ENCODE results near the gene PRRG3.

Gene PRRG3

GRCh38 chrX:151714362-151714761 lies 19.1 kb downstream of the PRRG3 start:
- Mint-ChIP-seq H3K36me3 (ENCODE audit: low read depth) (no peaks in the 10 kb centered on the region), H3K27me3 (peaks cover 5% of the 10 kb centered on the region), H3K9me3 (no peaks in the 10 kb centered on the region), H3K27ac (no peak overlapping the region), H3K4me3 (no peak overlapping the region), H3K4me1 (ENCODE audit: low read depth) (no peaks in the 10 kb centered on the region)
- intact Hi-C loops (cut with micrococcal nuclease), result loop anchor here (5.0 kb wide), 1 partner anchor 918 kb away; no protein-coding TSS in a partner anchor

DNA sequence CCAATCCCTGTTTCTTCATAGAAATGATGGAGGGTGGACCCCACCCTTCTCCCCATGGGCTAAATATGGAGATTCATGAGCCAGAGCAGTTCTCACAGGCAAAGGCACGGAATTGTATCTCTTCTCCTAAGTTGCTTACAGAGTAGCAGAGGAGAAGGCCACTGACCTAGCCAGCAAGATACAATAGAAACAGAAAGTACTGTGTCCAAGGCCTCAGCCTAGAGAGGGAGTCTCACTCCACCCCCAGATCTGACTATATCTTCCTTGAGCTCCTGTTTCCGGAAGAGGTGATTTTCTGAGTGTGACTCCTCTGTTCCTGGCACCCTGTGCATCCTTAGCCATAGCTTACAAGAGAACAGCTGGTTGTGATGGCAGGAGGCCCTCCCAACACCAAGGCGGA lies 20.5 kb downstream of the PRRG3 start, which contains the start of gene FATE1:
TSS of gene FATE1 (plus strand) at position 284 of the 400 bp plus-strand sequence. CDS start at position 369, 85 bp downstream.
- intact Hi-C loops (cut with micrococcal nuclease), result no loop called here
- H3K27ac Mint-ChIP-seq, result no peak within 1 kb of the TSS
- peaks cover 5% of the 10 kb centered on the region for H3K27me3 Mint-ChIP-seq
- no peaks in the 10 kb centered on the region for H3K4me1 Mint-ChIP-seq (ENCODE audit: low read depth)
- no peak within 1 kb of the TSS for H3K4me3 Mint-ChIP-seq
- H3K36me3 Mint-ChIP-seq (ENCODE audit: low read depth), result no peaks in the 10 kb centered on the region
- H3K9me3 Mint-ChIP-seq, result no peaks in the 10 kb centered on the region

DNA sequence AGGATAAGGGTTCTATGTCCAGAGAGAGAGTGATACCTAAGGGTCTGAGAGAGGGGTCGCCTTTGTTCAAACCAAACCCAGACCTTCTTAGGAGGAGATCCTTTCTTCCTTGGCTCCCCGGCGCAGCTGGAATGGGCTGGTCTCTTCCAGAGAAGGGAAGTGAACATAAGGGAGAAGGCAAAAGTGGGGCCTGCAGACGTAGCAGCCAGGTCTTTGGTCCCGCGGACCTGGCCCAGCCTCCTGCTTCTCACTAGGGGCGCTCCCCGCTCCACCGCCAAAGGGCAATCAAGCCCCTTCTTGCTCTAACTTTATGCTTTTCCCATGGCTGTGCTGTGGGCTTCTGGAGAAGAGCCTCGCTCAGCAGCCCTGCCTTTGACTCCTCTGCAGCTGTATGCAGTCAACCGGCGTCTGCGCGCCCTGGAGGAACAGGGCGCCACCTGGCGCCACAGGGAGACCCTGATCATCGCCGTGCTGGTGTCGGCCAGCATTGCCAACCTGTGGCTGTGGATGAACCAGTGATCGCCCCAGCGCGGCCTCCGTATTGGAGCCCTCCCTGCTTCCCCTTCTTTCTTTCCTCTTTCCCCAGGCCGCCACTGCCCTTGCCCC lies 27.1 kb downstream of the PRRG3 start:
- no peaks in the 10 kb centered on the region for H3K9me3 Mint-ChIP-seq
- H3K4me1 Mint-ChIP-seq (ENCODE audit: low read depth), result peaks cover 6% of the 10 kb centered on the region
- no peak overlapping the region for H3K27ac Mint-ChIP-seq
- intact Hi-C loops (cut with micrococcal nuclease), result no loop called here
- H3K36me3 Mint-ChIP-seq (ENCODE audit: low read depth), result no peaks in the 10 kb centered on the region
- peaks cover 3% of the 10 kb centered on the region for H3K27me3 Mint-ChIP-seq
- no peak overlapping the region for H3K4me3 Mint-ChIP-seq

DNA sequence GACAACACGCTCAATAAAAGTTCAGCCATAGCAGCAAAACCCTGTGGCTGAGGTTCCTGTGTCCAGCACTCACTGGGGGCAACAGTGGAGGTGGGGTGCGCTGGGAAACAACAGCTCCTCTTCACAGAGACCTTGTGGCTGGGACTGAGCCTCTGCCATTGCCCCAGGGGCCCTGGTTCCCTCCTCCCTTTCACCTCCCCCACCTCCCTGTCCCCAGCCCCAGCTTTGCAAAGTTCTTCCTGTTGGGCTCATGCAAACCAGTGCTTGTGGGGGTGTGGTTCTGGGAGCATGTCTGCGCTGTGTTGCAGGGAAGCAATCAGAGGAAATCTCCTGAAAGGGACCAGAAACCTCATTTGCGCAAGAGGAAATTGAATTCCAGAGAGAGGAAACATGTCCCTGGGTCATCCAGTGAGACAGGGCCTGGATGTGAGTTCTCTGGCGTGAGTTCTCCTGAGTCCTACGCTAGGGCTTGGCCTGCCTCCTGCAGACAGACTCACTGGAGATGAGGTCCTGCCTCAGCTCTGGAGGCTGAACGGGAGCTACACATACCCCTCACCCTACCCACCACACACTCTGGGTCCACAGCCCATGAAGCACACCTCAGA lies 28.0 kb downstream of the PRRG3 start:
- peaks cover 6% of the 10 kb centered on the region for H3K4me1 Mint-ChIP-seq (ENCODE audit: low read depth)
- no peaks in the 10 kb centered on the region for H3K36me3 Mint-ChIP-seq (ENCODE audit: low read depth)
- no peak overlapping the region for H3K4me3 Mint-ChIP-seq
- H3K27me3 Mint-ChIP-seq, result no peaks in the 10 kb centered on the region
- intact Hi-C loops (cut with micrococcal nuclease), result no loop called here
- H3K9me3 Mint-ChIP-seq, result no peaks in the 10 kb centered on the region
- no peak overlapping the region for H3K27ac Mint-ChIP-seq

GRCh38 chrX:151724563-151725337 lies 29.5 kb downstream of the PRRG3 start:
- no peaks in the 10 kb centered on the region for H3K9me3 Mint-ChIP-seq
- no peaks in the 10 kb centered on the region for H3K27me3 Mint-ChIP-seq
- peaks cover 6% of the 10 kb centered on the region for H3K4me1 Mint-ChIP-seq (ENCODE audit: low read depth)
- H3K36me3 Mint-ChIP-seq (ENCODE audit: low read depth), result no peaks in the 10 kb centered on the region
- H3K4me3 Mint-ChIP-seq, result no peak overlapping the region
- intact Hi-C loops (cut with micrococcal nuclease), result no loop called here
- H3K27ac Mint-ChIP-seq, result no peak overlapping the region

GRCh38 chrX:151725338-151725614 lies 30.0 kb downstream of the PRRG3 start:
- Mint-ChIP-seq H3K4me3 (no peak overlapping the region), H3K4me1 (ENCODE audit: low read depth) (peaks cover 6% of the 10 kb centered on the region)

DNA sequence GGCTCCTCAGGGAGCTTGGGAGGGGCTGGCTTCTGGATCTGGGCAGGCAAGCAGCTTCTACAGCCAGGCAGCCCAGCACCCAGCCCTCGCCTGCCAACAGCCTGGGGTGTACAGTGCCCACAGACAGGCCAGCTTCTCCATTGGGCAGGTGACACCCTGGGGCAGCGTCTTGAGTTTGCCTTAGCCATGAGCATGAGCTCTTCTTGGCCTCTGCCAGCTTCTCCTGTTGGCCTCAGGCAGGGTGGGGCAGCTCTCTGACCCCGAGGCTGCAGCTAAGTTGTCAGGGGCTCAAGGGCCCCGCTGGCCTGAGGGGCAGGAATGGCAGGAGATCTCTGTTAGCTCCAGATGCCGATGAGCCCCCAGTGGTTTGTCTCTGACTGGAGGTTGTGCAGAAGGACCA lies 31.5 kb downstream of the PRRG3 start:
- H3K27me3 Mint-ChIP-seq, result no peaks in the 10 kb centered on the region
- no peak overlapping the region for H3K4me3 Mint-ChIP-seq
- intact Hi-C loops (cut with micrococcal nuclease), result no loop called here
- no peaks in the 10 kb centered on the region for H3K9me3 Mint-ChIP-seq
- H3K27ac Mint-ChIP-seq, result no peak overlapping the region
- no peaks in the 10 kb centered on the region for H3K36me3 Mint-ChIP-seq (ENCODE audit: low read depth)
- peaks cover 6% of the 10 kb centered on the region for H3K4me1 Mint-ChIP-seq (ENCODE audit: low read depth)

More at GRCh38 chrX:151725338-151725614, 30.0 kb downstream of the PRRG3 start:
- intact Hi-C loops (cut with micrococcal nuclease), result no loop called here
- no peaks in the 10 kb centered on the region for H3K27me3 Mint-ChIP-seq
- H3K36me3 Mint-ChIP-seq (ENCODE audit: low read depth), result no peaks in the 10 kb centered on the region
- no peaks in the 10 kb centered on the region for H3K9me3 Mint-ChIP-seq
- no peak overlapping the region for H3K27ac Mint-ChIP-seq

DNA sequence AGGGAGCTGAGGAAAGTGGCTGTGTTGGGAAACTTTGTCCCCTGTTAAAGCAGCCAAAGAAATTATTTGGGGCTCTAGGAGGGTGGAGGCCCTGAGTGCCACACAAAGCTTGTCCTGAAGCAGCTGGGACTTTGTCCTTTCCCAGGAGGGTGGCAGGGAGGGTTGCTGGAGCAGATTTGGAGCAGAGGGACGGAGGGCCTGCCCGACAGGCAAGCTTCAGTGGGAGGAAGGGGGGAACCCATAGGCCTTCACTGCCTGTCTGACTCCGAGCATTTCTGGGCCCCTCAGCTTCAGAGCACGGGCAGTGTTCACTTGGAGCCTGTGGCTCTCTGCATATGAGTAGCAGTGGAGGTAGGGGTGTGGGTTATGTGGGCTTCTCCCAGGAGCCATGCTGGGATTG lies 32.1 kb downstream of the PRRG3 start:
- Mint-ChIP-seq H3K27me3 (peaks cover 3% of the 10 kb centered on the region), H3K4me3 (no peak overlapping the region), H3K27ac (no peak overlapping the region), H3K36me3 (ENCODE audit: low read depth) (no peaks in the 10 kb centered on the region), H3K4me1 (ENCODE audit: low read depth) (peaks cover 6% of the 10 kb centered on the region), H3K9me3 (no peaks in the 10 kb centered on the region)
- intact Hi-C loops (cut with micrococcal nuclease), result no loop called here

DNA sequence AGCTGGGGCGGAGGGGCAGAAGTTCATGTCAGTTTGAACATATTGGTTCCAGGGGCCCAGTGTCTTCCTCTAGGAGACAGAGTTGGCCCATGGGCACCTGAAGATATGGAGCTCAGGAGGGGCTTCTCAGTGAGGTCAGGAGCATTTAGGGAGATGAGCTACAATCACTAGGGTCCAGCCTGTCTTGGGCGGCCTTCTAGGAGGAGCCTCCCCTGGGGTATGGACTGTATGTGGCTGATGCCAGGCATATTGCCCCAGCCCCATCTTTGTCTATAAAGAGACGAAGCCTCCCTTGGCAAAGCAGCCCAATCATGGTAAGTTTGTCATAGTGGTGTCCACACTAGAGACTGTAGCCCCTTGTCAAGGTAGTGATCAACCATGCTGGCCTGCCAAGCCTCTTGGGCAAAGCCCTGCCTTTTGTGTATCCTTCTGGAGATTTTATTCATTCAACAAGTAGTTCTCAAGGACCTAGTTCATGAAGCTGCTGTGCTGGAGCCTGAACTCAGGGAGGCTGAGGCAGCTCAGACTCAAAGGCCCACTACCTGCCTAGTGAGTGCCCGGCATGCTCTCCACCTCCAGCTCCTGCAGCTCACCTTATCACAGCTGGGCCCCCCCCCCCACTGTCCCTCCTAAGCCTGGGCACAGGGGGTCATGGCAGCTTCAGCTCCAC lies 33.9 kb downstream of the PRRG3 start:
- H3K4me1 Mint-ChIP-seq (ENCODE audit: low read depth), result peaks cover 6% of the 10 kb centered on the region
- H3K9me3 Mint-ChIP-seq, result no peaks in the 10 kb centered on the region
- H3K27ac Mint-ChIP-seq, result no peak overlapping the region

GRCh38 chrX:151734446-151734845 lies 39.2 kb downstream of the PRRG3 start, which contains the start of gene CNGA2:
CNGA2 (plus strand) TSS chrX:151734746; CDS start chrX:151738484, 3,738 bp downstream.
- H3K4me3 Mint-ChIP-seq, result no peak within 1 kb of the TSS
- peaks cover 7% of the 10 kb centered on the region for H3K27me3 Mint-ChIP-seq
- H3K9me3 Mint-ChIP-seq, result no peaks in the 10 kb centered on the region
- intact Hi-C loops (cut with micrococcal nuclease), result no loop called here
- no peaks in the 10 kb centered on the region for H3K36me3 Mint-ChIP-seq (ENCODE audit: low read depth)
- H3K27ac Mint-ChIP-seq, result no peak within 1 kb of the TSS
- no peaks in the 10 kb centered on the region for H3K4me1 Mint-ChIP-seq (ENCODE audit: low read depth)

More for the DNA sequence above, 33.9 kb downstream of the PRRG3 start:
- Mint-ChIP-seq H3K36me3 (ENCODE audit: low read depth) (no peaks in the 10 kb centered on the region), H3K27me3 (peaks cover 3% of the 10 kb centered on the region), H3K4me3 (no peak overlapping the region)
- intact Hi-C loops (cut with micrococcal nuclease), result no loop called here

DNA sequence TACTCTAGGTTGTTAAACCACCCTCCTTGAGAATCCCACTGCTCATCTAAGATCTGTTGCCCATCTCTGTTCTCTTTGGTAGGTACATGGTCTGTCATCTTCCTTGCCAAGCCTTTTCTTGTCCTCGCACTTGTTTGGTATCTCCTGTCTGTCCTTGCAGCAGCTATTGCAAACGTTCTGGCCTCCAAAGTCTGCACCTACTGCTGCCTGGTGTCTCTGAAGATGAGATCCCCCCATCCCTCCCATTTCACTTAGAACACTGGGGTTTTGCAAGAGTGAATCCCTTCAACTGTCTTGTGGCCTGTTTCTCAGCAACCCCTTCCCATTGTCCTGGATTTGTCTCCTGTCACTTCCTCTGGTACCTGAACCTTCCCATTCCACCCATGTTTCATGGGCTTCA lies 40.0 kb downstream of the PRRG3 start:
- Mint-ChIP-seq H3K36me3 (ENCODE audit: low read depth) (no peaks in the 10 kb centered on the region), H3K4me1 (ENCODE audit: low read depth) (no peaks in the 10 kb centered on the region), H3K9me3 (no peaks in the 10 kb centered on the region), H3K27me3 (peaks cover 7% of the 10 kb centered on the region), H3K4me3 (no peak overlapping the region), H3K27ac (no peak overlapping the region)
- intact Hi-C loops (cut with micrococcal nuclease), result no loop called here

DNA sequence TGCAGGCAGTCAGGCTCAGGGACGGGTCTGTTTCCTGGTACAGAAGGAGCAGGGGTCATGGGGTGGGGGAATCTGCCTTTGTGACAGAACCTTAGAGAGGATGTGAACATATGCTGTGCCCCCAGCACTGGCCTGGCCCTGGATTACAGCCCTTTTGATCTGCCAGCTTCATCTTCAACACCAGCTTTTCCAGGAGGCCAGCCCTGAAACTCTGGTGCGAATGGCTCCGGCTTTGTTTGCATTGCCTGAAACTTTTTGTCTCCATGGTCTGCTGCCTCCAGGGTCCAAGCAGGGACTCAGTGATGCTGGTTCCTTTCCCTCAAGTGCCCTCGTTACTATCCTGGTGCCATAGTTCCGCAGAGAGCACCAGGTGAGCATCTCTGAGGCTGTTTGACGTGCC lies 41.4 kb downstream of the PRRG3 start:
- intact Hi-C loops (cut with micrococcal nuclease), result no loop called here
- Mint-ChIP-seq H3K4me1 (ENCODE audit: low read depth) (no peaks in the 10 kb centered on the region), H3K27me3 (peaks cover 7% of the 10 kb centered on the region), H3K9me3 (no peaks in the 10 kb centered on the region), H3K4me3 (no peak overlapping the region), H3K36me3 (ENCODE audit: low read depth) (no peaks in the 10 kb centered on the region), H3K27ac (no peak overlapping the region)

DNA sequence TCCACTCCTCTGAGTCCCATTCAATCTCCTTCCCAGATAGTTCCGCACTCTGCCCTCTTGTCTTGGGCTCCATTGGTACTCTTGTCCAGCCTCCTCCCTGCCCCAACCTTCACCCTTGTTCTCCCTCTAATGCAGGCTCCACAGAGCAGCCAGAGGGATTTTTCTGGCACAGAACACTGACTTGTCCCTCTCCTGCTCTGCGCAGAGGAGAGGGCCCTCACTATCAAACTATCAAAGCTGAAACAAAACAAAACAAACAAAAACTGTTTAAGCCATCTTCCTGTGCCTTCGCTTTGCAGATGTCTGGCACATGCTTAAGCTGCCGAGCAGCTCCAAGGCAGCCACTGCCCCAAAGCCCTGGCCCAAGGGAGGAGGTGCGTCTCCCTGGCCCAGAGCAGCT lies 42.2 kb downstream of the PRRG3 start:
- H3K27me3 Mint-ChIP-seq, result peaks cover 4% of the 10 kb centered on the region
- H3K4me3 Mint-ChIP-seq, result no peak overlapping the region
- no peaks in the 10 kb centered on the region for H3K4me1 Mint-ChIP-seq (ENCODE audit: low read depth)
- H3K9me3 Mint-ChIP-seq, result no peaks in the 10 kb centered on the region
- no peaks in the 10 kb centered on the region for H3K36me3 Mint-ChIP-seq (ENCODE audit: low read depth)
- H3K27ac Mint-ChIP-seq, result no peak overlapping the region
- intact Hi-C loops (cut with micrococcal nuclease), result no loop called here

DNA sequence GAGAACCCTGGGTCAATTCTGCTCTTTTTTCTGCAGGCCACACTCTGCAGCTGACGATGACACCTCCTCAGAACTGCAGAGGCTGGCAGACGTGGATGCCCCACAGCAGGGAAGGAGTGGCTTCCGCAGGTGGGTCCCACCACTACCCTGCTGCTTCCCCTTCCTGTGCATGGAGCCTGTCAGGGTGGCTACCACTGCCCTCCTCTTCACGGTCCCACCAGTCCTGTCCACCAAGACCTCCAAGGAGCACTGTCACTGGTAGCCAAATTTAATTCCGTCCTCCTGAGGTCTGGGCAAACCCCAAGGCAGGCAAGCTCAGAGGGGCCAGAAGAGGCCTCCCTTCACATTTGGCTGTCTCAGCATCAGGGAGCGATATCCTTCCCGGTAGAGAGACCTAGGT lies 43.5 kb downstream of the PRRG3 start:
- no peak overlapping the region for H3K27ac Mint-ChIP-seq
- H3K4me1 Mint-ChIP-seq (ENCODE audit: low read depth), result no peaks in the 10 kb centered on the region
- intact Hi-C loops (cut with micrococcal nuclease), result no loop called here
- H3K27me3 Mint-ChIP-seq, result peaks cover 4% of the 10 kb centered on the region
- H3K36me3 Mint-ChIP-seq (ENCODE audit: low read depth), result no peaks in the 10 kb centered on the region
- H3K9me3 Mint-ChIP-seq, result no peaks in the 10 kb centered on the region
- no peak overlapping the region for H3K4me3 Mint-ChIP-seq
